Ishikawa (cell line): ENCODE data around the gene LRFN5.

Experiments used
- CREB1 ChIP-seq: IDR thresholded peaks from 2 replicates; pipeline ENCODE4 v1.6.1; 2012; ENCODE audit warnings: low read depth
- EGR1 ChIP-seq: IDR thresholded peaks from 2 replicates; pipeline ENCODE4 v1.6.1; 2012
- EP300 ChIP-seq: IDR thresholded peaks from 2 replicates; pipeline ENCODE4 v1.6.1; 2012; ENCODE audit warnings: borderline replicate concordance
- FOXM1 ChIP-seq: IDR thresholded peaks from 2 replicates; pipeline ENCODE4 v1.6.1; 2012; ENCODE audit warnings: low read depth, borderline replicate concordance
- RAD21 ChIP-seq: IDR thresholded peaks from 2 replicates; pipeline ENCODE4 v1.6.1; 2012; ENCODE audit warnings: low read depth
- TCF12 ChIP-seq: IDR thresholded peaks from 2 replicates; pipeline ENCODE4 v1.6.1; 2012; ENCODE audit warnings: low read depth
- YY1 ChIP-seq: IDR thresholded peaks from 2 replicates; pipeline ENCODE4 v1.6.1; 2012; ENCODE audit warnings: low read depth

- TF ChIP-seq EGR1 = no peak
- TF ChIP-seq YY1 = no peak
- no peak for TF ChIP-seq TCF12
- no peak for TF ChIP-seq EP300
- TF ChIP-seq RAD21 = no peak
- TF ChIP-seq CREB1 = no peak
- TF ChIP-seq FOXM1 = no peak
Measured at GRCh38 chr14:41900644-41901043, 294.0 kb downstream of the LRFN5 start.
